Left ventricle myocardium inferior (tissue), 1 donor: ENCODE data around the gene KNG1. TPM values are rescaled to one million over a fixed set of nuclear protein-coding genes. Genes with fewer than 3 reads are reported as not detected.
"Not testable (repeated sequence)": the region's sequence is repeated elsewhere in the genome, so short reads cannot be mapped to it uniquely, and the experiment has no call there.

Experiments used
- DNase-seq: peaks from one replicate; pipeline ENCODE4 v3.0.0-alpha.2; 2020
- H3K27ac ChIP-seq: fragments of 200-600 bp; replicated peaks from 2 replicates; pipeline ENCODE4 v1.8.0; 2021
- H3K27me3 ChIP-seq: fragments of 200-600 bp; 2 replicates; pipeline ENCODE4 v1.8.0; 2021; ENCODE audit warnings: low read depth
- H3K36me3 ChIP-seq: fragments of 200-600 bp; 2 replicates; pipeline ENCODE4 v1.8.0; 2021
- H3K4me1 ChIP-seq: fragments of 200-600 bp; 2 replicates; pipeline ENCODE4 v1.8.0; 2021
- H3K4me3 ChIP-seq: fragments of 200-600 bp; 2 replicates; pipeline ENCODE4 v1.8.0; 2021; ENCODE audit warnings: mild to moderate bottlenecking, moderate library complexity
- H3K9me3 ChIP-seq: fragments of 200-600 bp; replicated peaks from 2 replicates; pipeline ENCODE4 v1.8.0; 2021
- CTCF ChIP-seq: fragments of 200-600 bp; IDR thresholded peaks from 2 replicates; pipeline ENCODE4 v1.8.0; 2021; ENCODE audit warnings: antibody characterized with exemption, mild to moderate bottlenecking, borderline replicate concordance
- intact Hi-C: fragments of 100-400 bp; cut with micrococcal nuclease; formaldehyde crosslinking; loops from one replicate; pipeline ENCODE4 v1.11.0; 2022
- total RNA-seq: library from RNA; stranded (reverse); fragmentation: NEBNext Ultra II Directional; extraction: Animal tissue kit (Norgen Biotek cat#: 25700); gene quantifications from one replicate; pipeline ENCODE4 v1.2.1, GENCODE V29; 2021
- donor health status: DM: no; HTN: yes; CAD: no; lungs with severe emphysema.

The KNG1 gene
- total RNA-seq, 1 donor from 2014 or later: 0.14 TPM

- no peak for DNase-seq
- TF ChIP-seq CTCF: no peak
- no peaks in the 10 kb centered on the region for H3K4me1 ChIP-seq
- no peak overlapping the region for H3K27ac ChIP-seq
- no peaks in the 10 kb centered on the region for H3K36me3 ChIP-seq
- H3K4me3 ChIP-seq: no peak overlapping the region
- no peaks in the 10 kb centered on the region for H3K9me3 ChIP-seq
- H3K27me3 ChIP-seq: peaks cover 56% of the 10 kb centered on the region
- intact Hi-C loops: no loop called here
Measured at GRCh38 chr3:186678604-186679003, 38.6 kb upstream of the KNG1 start.

- no peak for TF ChIP-seq CTCF
- H3K9me3 ChIP-seq: no peaks in the 10 kb centered on the region
- no peaks in the 10 kb centered on the region for H3K36me3 ChIP-seq
- peaks cover 55% of the 10 kb centered on the region for H3K27me3 ChIP-seq
- intact Hi-C loops: no loop called here
- H3K4me1 ChIP-seq: no peaks in the 10 kb centered on the region
- DNase-seq: no peak
- no peak overlapping the region for H3K4me3 ChIP-seq
- no peak overlapping the region for H3K27ac ChIP-seq
Measured at GRCh38 chr3:186679151-186679550, 38.0 kb upstream of the KNG1 start.

GRCh38 chr3:186680869-186681268, 36.3 kb upstream of the KNG1 start:
- Histone ChIP-seq H3K27me3 (peaks cover 48% of the 10 kb centered on the region), H3K27ac (no peak overlapping the region), H3K36me3 (no peaks in the 10 kb centered on the region), H3K4me3 (no peak overlapping the region), H3K4me1 (no peaks in the 10 kb centered on the region), H3K9me3 (no peaks in the 10 kb centered on the region)
- DNase-seq: no peak
- intact Hi-C loops: no loop called here
- TF ChIP-seq CTCF: no peak

GRCh38 chr3:186682812-186683211, 34.3 kb upstream of the KNG1 start:
- H3K36me3 ChIP-seq: no peaks in the 10 kb centered on the region
- H3K4me3 ChIP-seq: no peak overlapping the region
- no peaks in the 10 kb centered on the region for H3K4me1 ChIP-seq
- no peaks in the 10 kb centered on the region for H3K9me3 ChIP-seq
- intact Hi-C loops: no loop called here
- no peak for DNase-seq
- H3K27ac ChIP-seq: no peak overlapping the region
- peaks cover 44% of the 10 kb centered on the region for H3K27me3 ChIP-seq
- no peak for TF ChIP-seq CTCF

GRCh38 chr3:186683979-186684378, 33.2 kb upstream of the KNG1 start:
- intact Hi-C loops: no loop called here
- Histone ChIP-seq H3K36me3 (no peaks in the 10 kb centered on the region), H3K27me3 (peaks cover 33% of the 10 kb centered on the region), H3K9me3 (no peaks in the 10 kb centered on the region), H3K27ac (no peak overlapping the region), H3K4me3 (no peak overlapping the region), H3K4me1 (no peaks in the 10 kb centered on the region)
- DNase-seq: no peak
- no peak for TF ChIP-seq CTCF

GRCh38 chr3:186686475-186686874, 30.7 kb upstream of the KNG1 start:
- H3K36me3 ChIP-seq, H3K27ac ChIP-seq, intact Hi-C loops, H3K9me3 ChIP-seq, DNase-seq, H3K4me1 ChIP-seq, H3K4me3 ChIP-seq: not testable (repeated sequence)
- peaks cover 24% of the 10 kb centered on the region for H3K27me3 ChIP-seq
